Vein endothelial cell (primary cell): ENCODE data around the gene GHRL. TPM values are rescaled to one million over a fixed set of nuclear protein-coding genes. Genes with fewer than 3 reads are reported as not detected.

Experiments
- small RNA-seq: library from RNA; depleted of rRNA; stranded (forward); fragments of <200 nt; gene quantifications from one replicate; pipeline ENCODE3, GENCODE V24; 2012
- total RNA-seq: library from RNA; depleted of rRNA; stranded (reverse); fragments of >200 nt; gene quantifications from 2 replicates; pipeline ENCODE4 v1.2.3, GENCODE V29; 2012

Gene GHRL
- 0.33 TPM in 1 of 2 replicates, not detected in the other for total RNA-seq

GRCh38 chr3:10292505-10293419 is at the start of gene GHRL:
TSS of gene GHRL (minus strand) at chr3:10292947. CDS start at chr3:10290180, 2,767 bp downstream.

GRCh38 chr3:10248184-10248983 is 44.4 kb downstream of the GHRL start, which contains the start of gene TATDN2:
TSS of gene TATDN2 (plus strand) at chr3:10248459. CDS start at chr3:10249201, 742 bp downstream.

Small RNA genes within 50 kb of the gene (small RNA-seq; reads per million reads assigned to genes)
- gene MIR378B, result 0.66 reads per million, percentile 42 among the genes with 10 or more reads in this experiment
- gene RF02126, result not detected

Other genes with a start within 250 kb of the GHRL start
- not detected in 2 replicates for gene FANCD2OS, start 184.7 kb downstream of the GHRL start, total RNA-seq
- 136 and 167 TPM in 2 replicates for gene BRK1, start 177.3 kb downstream of the GHRL start, total RNA-seq
- 42.1 and 45.4 TPM in 2 replicates for gene VHL, start 151.2 kb downstream of the GHRL start, total RNA-seq
- 29.4 and 48.1 TPM in 2 replicates for gene IRAK2, start 128.0 kb downstream of the GHRL start, total RNA-seq
- 18.0 and 20.2 TPM in 2 replicates for gene TATDN2, start 44.5 kb downstream of the GHRL start, total RNA-seq
- gene SEC13, start 28.2 kb upstream of the GHRL start, total RNA-seq, result 254 and 337 TPM in 2 replicates
- gene ATP2B2, start 212.6 kb upstream of the GHRL start, total RNA-seq, result not detected in 2 replicates